HK-2 (cell line): ENCODE measurements around the gene POC1A.
A peak's percentile ranks its signal among the peaks of the same experiment; 100 is the strongest.
"Not testable (repeated sequence)": the region's sequence is repeated elsewhere in the genome, so short reads cannot be mapped to it uniquely, and the experiment has no call there.

ENCODE experiments used
- DNase-seq: peaks from one replicate; pipeline ENCODE4 v3.0.0-alpha.2; 2018; ENCODE audit not compliant: unreplicated experiment

Gene POC1A

DNA sequence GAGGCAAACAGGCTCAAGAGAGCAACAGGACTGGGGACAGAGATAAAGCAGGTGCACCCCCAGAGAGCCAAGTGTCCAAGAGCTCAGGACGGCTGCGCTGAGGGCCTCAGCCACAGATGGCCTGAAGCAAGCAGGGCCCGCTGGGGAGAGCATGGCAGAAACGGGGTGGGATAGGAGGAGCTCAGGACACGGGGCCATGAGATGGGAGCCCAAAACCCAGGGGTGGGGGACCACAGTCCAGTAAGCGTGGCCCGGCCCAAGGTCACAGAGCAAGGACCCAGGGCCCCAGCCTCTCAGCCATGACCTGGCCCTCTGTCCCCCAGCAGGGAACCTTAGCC, 107.4 kb downstream of the POC1A start:
- DNase-seq, result no peak

DNA sequence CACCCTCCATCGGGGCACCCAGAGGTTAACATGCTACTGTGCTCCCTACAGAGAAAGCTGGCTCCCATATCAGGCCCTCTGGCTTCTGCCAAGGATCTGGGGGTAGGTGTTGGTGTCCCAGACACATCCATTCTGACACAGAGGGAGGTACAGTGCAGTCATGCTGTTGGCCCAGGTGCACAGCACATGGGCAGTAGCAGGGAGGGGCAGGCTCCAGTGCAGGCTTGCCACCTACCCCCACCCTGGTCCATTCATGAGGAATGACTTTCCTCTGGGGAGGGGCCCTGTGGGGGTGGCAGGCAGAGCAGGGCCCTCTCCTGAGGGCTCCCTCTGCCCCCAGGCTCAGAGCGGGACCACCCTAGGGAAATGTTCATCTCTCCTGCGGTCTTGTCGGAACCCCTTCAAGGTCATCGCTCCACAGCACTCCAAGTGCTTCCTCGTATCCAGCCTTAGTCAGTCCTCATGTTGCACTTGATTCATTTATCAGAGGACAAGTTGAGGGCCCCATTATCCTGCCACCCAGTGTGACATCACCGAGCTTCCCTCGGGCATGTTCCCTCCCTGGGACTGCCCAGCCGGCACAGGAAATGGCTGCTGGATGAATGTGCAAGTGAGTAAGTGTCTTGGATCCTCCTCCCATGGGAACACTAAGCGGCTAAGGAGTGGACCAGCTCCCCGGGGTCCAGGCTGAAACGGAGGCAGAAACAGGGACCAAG, 107.9 kb downstream of the POC1A start:
- DNase-seq, result peak; percentile 85

DNA sequence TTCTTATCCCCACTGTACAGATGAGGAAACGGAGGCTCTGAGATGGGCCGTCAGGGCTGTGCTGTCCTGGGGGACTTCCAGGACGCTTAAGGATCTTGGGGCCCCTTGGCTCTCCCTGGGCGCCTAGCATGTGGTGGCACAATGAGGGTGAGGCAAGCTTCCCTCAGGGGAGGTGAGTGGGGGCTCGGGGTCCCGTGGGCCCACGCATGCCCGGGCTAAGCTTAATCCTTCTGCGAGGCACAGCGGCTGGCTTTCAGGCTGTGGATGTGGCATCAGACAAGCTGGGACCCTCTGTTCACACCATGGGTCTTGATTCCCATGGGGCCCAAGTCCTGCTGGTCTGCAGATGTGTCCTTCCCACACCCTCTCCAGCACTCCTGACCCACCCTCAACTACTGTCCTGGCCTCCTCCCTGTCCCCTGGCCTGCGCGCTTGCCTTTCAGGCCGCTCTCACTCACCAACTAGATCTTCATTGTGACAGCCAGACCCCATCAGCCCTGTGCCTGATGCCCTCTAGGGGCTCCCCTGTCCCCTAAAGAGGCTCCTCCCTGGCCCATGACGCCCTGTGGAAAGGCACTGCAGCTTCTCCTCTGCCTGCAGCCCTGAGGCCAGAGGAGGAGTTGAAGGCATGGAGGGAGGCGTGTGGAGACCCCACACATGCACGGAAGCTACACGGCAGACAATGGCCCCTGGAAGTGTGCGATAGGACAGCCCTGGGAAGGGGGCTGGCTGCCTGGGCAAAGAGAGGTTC, 109.2 kb downstream of the POC1A start:
- no peak for DNase-seq

DNA sequence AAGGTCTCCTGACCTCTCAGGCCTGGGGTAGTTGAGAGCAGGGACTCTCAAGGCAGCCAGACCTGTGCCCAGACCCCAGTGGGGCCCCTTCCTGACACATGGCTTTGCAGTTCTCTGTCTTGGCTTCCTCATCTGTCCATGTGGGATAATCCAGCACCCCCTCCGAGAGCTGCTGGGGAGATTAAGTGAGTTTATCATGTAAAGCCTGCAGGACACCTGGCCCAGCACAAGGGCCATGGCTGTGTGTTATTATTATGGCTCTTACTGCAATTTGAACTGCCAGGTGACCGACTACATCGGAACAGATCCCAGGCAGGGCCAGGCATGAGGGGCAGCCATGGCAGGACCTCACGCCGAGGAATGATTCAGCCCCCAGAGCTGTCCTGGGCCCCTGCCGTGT, 110.5 kb downstream of the POC1A start:
- DNase-seq, result no peak

DNA sequence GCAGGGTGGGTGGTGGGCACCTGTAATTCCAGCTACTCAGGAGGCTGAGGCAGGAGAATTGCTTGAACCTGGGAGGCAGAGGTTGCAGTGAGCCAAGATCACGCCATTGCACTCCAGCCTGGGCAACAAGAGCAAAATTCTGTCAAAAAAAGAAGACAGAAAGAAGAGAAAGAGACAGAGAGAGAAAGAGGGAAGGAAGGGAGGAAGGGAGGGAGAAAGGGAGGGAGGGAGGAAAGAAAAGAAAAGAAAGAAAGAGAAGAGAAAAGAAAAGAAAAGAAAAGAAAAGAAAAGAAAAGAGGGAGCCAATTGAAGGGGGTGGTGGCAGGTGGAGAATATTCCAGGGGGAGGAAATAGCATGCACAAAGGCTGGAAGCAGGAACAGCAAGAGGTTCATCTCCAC, 111.2 kb downstream of the POC1A start:
- not testable (repeated sequence) for DNase-seq

DNA sequence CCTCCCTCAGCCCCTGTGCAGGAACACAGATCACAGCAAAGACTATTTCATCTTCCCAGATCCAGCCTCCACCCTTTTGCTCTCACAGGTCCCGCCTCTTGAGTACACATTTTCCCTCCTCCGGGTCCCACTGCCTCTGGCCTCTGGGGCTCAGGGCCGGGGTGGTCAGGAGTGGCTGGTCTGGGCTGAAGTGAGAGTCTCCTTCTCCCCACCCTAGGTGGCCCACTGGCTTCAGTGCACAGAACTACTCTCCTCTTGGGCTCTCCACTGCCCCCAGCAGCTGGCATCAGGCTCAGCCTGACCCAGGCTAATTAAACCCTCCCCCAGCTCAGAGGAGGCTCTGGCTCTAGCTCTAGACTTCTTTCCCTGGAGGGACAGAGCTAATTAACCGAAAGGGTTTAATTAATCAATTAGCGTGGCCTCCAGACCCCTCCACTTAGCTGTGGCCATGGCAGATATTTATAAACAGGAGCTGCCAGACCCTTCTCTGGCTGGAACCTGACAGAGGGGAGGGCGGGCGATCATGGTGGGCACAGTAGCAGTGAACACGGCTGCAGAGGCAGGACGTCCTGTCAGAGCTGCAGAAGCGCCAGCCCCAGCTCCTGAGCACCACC, 113.0 kb downstream of the POC1A start:
- no peak for DNase-seq

DNA sequence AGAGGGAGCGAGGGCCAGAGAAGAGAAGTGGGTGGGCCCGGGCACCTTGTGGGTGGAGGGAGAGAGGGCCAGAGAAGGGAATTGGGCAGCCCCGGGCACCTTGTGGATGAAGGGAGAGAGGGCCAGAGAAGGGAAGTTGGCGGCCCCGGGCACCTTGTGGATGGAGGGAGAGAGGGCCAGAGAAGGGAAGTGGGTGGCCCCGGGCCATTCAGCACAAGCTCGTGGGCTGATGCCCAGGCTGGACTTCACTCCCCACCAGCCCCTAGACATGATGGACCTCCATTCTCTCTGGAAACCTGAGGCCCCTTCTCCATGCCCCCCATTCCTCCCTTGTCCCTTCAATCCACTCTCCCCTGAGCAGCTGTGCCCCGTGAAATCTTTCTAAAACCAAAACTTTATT, 113.6 kb downstream of the POC1A start:
- DNase-seq, result no peak

DNA sequence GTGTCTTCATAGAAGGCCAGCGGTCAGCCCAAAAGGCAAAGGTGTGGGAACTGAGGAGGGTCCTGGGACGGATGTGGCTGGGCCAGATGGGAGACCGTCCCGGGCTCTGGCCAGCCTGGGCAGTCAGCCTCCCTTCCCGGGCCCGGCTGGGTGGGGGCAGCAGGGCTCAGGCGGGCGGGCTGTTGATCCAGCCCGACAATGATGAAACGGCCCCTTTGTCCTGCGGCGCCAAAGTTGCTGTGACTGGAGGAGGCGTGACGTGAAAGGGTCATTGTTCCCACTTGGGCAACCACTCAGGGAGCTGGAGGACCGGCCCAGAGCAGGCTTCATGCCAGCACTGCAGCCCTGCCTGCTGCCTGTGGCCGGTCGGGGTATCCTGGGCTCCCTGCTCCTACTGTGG, 114.4 kb downstream of the POC1A start:
- DNase-seq, result no peak

DNA sequence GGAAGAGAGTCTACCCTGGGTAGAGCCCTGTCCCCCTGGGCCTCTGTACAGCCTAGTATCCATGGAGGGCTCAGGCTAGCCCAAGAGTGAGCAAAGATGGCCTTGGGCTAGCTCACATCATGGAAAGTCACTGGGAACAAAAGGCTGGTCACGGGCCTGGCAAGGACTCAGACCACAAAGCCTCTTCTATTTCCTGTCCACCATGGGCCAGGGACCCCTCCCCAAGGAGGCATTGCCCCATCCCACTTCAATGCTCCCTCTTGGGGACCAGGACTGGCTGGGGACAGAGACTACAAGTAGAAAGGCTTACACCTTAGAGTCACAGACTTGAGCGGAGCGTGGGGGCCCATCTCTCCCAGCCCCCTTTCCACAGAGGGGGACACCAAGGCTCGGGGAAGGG, 114.8 kb downstream of the POC1A start:
- DNase-seq, result no peak

DNA sequence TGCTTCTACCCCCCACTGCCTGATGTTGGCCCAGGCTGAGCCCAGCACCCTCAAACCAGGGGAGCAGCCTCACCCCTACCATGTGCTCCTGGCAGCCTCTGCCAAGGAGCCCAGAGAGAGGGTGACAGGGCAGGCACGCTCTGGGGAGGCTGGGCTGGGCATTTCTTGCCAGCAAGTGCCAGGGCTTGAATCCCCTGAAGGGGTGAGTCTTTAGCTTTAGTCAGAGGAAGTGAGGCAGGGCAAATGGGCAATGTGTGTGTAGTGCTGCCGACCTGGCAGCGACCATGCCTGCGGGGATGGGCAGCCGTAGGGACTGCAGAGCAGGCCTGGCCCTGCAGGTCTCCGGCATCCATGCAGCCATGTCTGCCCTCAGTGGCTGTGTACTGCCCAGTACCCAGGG, 116.0 kb downstream of the POC1A start:
- DNase-seq, result no peak

DNA sequence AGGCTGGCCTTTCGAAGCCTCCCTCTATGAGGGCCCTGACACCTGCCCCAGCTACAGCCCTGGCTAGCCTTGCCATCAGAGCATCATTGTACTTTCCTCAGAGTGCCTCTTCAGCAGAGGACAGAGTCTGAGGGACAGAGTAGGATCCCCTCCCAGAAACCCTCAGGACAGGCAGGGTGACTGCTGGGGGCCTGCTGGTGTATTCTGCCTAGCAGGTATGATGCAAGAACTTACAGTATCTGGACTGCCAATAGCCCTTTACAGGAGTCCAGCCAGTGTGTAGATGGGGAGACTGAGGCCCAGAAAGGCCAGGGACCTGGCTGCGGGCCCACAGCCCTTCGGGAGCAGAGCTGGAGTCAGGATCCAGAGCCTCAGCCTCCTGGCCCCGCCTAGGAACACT, 116.9 kb downstream of the POC1A start:
- DNase-seq, result no peak

DNA sequence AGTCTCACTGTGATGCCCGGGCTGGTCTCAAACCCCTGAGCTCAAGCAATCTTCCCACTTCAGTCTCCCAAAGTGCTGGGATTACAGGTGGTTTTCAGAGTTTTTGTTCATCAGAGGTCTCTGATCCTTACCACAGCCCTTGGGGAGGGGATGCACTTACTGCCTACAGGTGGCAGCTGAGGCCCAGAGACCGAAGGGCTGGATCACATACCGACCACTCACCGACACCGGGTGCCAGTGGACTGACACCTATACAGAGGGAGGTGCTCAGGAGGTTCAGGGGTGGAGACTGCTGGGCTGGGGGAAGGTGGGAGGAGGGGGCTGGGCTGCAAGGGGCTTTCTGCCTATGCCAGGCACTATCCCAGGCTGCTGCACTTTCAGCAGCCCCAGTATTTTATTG, 117.4 kb downstream of the POC1A start:
- DNase-seq, result no peak

DNA sequence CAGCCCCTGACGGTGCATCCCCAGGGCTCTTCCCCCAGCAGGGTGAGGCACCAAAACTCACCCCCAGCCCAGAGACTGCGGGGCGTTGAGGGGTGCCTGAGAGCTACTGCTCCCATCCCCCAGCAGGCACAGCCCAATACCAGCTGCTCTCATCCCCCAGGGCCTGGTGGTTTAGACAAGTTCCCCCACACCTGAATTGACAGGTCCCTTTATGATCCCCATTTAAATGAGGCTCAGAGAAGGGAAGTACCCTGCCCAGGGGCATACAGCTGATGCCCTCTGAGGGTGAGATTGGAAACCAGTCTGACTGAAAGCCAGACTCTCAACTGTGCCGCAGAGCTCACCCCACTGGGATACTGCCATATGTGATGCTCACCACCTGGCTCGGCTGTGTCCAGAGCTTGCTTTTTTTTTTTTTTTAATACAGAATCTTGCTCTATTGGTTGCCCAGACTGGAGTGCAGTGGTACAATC, 118.0 kb downstream of the POC1A start:
- no peak for DNase-seq

DNA sequence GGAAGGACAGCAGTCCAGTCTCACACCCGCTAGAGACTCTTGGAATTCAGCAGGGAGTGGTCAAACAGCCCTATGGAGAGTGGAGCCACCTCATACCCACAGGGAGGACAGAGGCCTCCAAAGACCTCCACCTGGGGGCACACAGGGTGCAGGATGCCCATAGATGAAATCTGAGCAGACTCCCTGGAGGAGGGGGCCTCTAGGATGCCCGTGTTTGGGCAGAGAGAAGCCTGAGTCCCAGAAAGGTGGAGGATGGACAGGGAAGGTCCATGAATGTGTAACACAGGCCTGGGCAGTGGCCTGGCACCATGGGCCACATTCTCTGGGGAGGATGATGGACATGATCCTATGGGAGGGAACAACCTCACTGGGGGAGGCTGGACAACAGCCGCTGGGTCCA, 119.6 kb downstream of the POC1A start:
- no peak for DNase-seq

DNA sequence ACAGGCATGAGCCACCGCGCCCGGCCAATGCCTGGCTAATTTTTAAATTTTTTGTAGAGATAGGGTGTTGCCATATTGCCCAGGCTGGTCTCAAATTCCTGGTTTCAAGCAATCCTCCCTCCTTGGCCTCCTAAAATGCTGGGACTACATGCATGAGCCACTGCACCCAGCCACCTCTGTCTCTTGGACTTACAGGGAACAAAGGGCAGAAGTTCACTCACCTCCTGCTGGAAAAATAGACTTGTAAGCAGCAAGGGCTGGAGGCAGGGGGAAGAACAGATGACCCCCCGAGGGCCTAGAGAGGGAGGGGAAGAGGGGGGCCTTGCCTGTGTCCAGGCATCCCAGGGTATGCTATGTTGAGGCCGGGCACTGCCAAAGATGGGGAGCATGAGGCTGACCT, 120.0 kb downstream of the POC1A start:
- no peak for DNase-seq

DNA sequence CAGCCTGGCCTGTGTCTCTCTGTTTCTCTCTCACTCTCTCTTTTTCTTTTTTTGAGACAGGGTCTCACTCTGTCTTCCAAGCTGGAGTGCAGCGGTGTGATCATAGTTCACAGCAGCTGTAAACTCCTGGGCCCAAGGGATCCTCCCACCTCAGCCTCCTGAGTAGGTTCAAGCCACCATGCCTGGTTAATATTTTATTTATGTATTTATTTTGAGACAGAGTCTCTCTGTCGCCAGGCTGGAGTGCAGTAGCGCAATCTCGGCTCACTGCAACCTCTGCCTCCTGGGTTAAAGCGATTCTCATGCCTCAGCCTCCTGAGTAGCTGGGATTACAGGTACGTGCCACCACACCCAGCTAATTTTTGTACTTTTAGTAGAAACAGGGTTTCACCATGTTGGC, 120.5 kb downstream of the POC1A start:
- DNase-seq, result not testable (repeated sequence)

DNA sequence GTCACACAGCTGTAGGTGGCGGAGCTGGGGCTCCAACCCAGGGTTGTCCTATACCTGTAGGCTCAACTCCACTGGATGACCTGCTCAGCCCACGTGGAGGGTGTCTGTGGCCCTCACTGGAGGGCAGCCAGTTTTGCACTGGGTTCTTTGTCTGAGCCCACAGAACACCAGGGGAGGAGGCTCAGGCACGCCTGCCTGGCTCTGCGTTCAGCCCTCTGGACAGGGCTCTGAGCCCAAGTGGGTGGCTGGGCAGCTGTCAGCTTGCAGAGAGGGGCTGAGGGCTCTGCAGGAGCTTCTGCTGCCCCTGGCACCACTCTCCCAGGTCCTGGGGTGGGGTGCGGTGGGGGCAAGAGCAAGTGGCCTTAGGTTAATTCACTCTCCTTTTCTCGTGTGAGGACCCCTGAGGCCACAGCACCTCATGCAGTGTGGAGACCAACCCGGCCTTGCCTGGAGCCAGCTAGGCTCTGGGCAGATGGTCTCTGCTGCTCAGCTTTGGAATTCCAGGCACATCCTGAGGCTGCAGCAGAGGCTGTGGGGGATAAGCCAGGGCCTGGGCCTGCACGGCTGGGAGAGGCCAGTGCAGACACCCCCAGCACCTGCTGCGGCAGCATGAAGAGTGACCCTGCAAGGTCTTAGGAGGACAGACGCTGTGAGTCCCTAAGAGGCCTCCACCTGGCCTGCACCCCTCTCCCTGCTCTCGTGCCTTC, 121.4 kb downstream of the POC1A start:
- no peak for DNase-seq

DNA sequence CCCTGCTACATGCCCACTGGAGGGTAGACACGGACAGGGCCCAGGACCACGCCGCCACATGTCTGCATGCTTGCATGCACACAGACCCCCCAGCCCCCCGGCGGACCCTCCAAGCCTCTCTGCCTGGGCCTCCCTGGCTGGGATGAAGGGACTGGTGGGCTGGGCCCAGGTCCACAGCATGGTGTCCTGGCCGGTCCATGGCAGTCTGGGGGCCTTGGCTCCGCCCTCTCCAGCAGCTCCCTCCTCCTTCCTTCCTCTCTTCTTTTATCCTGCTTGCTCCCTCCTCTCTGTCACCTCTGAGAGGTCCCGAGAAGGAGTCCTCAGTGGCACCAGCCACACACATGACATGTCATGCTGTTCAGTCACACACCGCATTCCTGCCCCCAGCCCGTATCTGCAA, 122.3 kb downstream of the POC1A start:
- DNase-seq, result no peak

DNA sequence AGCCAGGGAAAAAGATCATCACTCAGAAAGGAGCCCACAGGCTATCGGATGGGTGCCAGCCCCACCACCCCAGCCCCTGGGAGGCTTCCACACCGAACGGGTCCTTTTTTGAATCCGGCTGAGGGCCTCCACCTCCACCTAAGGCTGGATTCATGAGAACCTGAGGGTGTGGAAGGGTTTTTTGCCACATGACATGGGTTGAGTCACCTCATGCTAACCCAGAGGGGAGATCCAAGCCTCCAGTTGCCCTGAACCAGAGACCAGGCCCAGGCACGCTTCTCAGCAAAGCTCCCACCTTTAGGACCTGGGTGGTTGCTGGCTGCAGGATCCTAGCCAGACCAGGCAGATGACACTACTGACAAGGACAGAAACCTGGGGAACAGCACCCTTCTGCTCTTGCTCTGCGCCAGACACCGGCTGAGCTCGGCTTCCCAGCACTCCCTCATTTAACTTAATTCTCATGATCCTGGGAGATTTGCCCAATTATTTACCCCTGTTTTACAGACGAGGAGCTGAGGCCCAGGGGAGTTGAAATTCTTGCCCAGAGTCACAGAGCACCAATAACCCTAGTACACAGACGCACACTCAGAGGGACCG, 123.4 kb downstream of the POC1A start:
- DNase-seq, result no peak

DNA sequence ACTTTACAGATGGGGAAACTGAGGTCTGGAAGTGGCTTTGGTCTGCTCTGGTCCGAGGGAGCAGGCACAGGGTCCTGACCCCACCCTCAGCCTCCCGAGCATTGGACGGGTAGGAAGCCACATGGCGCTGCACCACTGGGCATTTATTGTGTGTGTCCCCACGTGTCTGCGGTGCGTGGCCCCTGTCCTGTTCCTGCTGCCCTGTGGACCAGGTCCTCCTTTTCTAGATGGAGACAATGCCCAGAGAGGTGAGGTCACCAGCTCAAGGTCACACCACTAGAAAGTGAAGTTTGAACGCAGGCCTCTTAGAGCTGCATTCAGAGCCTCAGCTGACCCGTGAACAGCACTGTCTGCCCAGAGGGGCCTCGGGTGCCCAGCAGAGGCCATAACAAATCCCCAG, 124.7 kb downstream of the POC1A start:
- DNase-seq, result no peak

DNA sequence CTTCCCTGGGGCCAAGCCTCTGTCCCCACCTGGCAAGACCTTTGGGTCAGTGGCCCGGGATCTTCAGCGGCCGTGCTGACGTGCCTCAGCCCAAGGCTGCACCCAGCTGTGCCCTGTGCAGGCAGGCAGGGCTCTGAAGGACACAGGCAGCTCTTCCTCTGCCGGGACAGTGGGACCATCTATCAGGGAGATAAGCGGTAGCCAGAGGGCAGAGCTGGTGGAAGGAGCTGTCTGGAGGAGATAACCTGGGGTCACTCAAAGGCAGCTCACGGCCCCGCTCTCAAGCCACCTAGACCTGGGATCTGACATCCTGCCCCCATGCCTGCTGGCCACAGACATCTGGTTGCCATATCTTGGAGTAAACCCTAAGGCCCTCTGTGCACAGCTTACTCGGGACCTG, 125.2 kb downstream of the POC1A start:
- DNase-seq, result no peak

DNA sequence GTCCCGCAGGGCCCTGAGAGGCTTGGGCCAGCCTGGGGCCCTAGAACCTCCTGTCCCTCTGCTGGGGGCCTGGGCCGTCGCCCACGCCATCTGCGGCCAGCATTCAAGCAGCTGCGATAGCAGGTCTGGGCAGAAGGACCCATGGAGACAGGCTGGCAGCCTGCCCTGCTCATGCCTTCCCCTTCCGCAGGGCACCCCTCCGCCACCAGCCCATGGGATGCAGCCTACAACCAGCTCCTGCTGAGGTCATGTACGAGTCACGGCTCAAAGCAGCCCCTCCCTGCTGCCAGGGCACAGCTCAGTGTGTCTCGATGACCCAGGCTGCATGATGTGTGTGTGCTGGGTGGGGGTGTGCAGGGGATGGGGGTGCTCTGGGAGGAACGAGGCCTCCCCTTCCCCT, 125.7 kb downstream of the POC1A start:
- DNase-seq, result no peak
